CD4-positive, alpha-beta T cell (primary cell): Measurements from ENCODE around the gene CLDN11. TPM values are rescaled to one million over a fixed set of nuclear protein-coding genes. Genes with fewer than 3 reads are reported as not detected.

Experiments used
- ATAC-seq: fragments of 200-7000 bp; cut with Tn5 transposase; one replicate; pipeline ENCODE4 v1.10.0; 2022; ENCODE audit warnings: mild to moderate bottlenecking; ENCODE audit not compliant: poor library complexity
- CTCF ChIA-PET: fragments of 350-600 bp; sonication (Branson Sonifier 250); formaldehyde crosslinking; loops from one replicate; lab custom pipeline; 2021; ENCODE audit warnings: antibody characterized with exemption, inconsistent platforms; lab: Charles Lee
- POLR2A ChIA-PET: fragments of 350-600 bp; sonication (Branson Sonifier 250); formaldehyde crosslinking; loops from one replicate; lab custom pipeline; 2021; ENCODE audit warnings: antibody characterized with exemption, inconsistent platforms; lab: Charles Lee
- DNase-seq, 14 experiments: peaks; one replicate each; pipeline ENCODE4 v3.0.0-alpha.2; 2013 to 2020; ENCODE audit warnings: mixed read lengths in 2 of 14
- H3K27ac ChIP-seq, 2 donors: one replicate each; pipeline versions ENCODE4 v1.5.1 to v1.7.0; 2013; ENCODE audit warnings: low read length in 2 of 2, low read depth in 1 of 2, mild to moderate bottlenecking in 1 of 2
- H3K27me3 ChIP-seq, 2 experiments: 1 replicate in 1 of 2; 2 replicates in 1 of 2; pipeline versions ENCODE4 v1.6.1 to v1.7.0; 2013; ENCODE audit warnings: low read length in 2 of 2, control low read depth in 1 of 2, mild to moderate bottlenecking in 1 of 2, moderate library complexity in 1 of 2; ENCODE audit not compliant: insufficient read depth in 2 of 2, control insufficient read depth in 1 of 2
- H3K36me3 ChIP-seq: one replicate; pipeline ENCODE4 v1.6.1; 2013; ENCODE audit warnings: low read length, control low read depth; ENCODE audit not compliant: insufficient read depth
- H3K4me1 ChIP-seq: one replicate; pipeline ENCODE4 v1.6.1; 2013; ENCODE audit warnings: low read length, control low read depth; ENCODE audit not compliant: insufficient read depth
- H3K4me3 ChIP-seq: one replicate; pipeline ENCODE4 v1.5.1; 2013; ENCODE audit warnings: mild to moderate bottlenecking, low read length, moderate library complexity
- H3K9me3 ChIP-seq, 2 experiments: 1 replicate in 1 of 2; 2 replicates in 1 of 2; pipeline versions ENCODE4 v1.6.1 to v1.7.0; 2013; ENCODE audit warnings: low read length in 2 of 2, mild to moderate bottlenecking in 2 of 2, control low read depth in 1 of 2, moderate library complexity in 1 of 2; ENCODE audit not compliant: control insufficient read depth in 1 of 2, insufficient read depth in 1 of 2
- H3K27ac Mint-ChIP-seq: one replicate; pipeline ENCODE4 v1.8.0; 2020; ENCODE audit warnings: mixed read lengths
- H3K27me3 Mint-ChIP-seq: one replicate; pipeline ENCODE4 v1.8.0; 2021; ENCODE audit warnings: mixed read lengths
- H3K36me3 Mint-ChIP-seq: one replicate; pipeline ENCODE4 v1.8.0; 2021; ENCODE audit warnings: low read depth, mixed read lengths
- H3K4me1 Mint-ChIP-seq: one replicate; pipeline ENCODE4 v1.8.0; 2021; ENCODE audit warnings: low read depth, mixed read lengths
- H3K4me3 Mint-ChIP-seq: one replicate; pipeline ENCODE4 v1.8.0; 2020; ENCODE audit warnings: mild to moderate bottlenecking, mixed read lengths
- H3K9me3 Mint-ChIP-seq: one replicate; pipeline ENCODE4 v1.8.0; 2020; ENCODE audit warnings: mixed read lengths
- CTCF ChIP-seq: fragments of 200-600 bp; IDR thresholded peaks from one replicate; pipeline ENCODE4 v1.8.0; 2022; ENCODE audit warnings: antibody characterized with exemption, mild to moderate bottlenecking
- intact Hi-C, 2 experiments: fragments of 100-400 bp; cut with DNase I in 1 of 2; cut with micrococcal nuclease in 1 of 2; formaldehyde crosslinking; loops; one replicate each; pipeline versions ENCODE4 v1.15.1 to v1.9.0; 2023 to 2025; cut with DNase I, micrococcal nuclease
- total RNA-seq, 174 experiments: library from RNA in 2 of 174; stranded (reverse) in 2 of 174; gene quantifications; one replicate each; pipeline ENCODE4 v1.2.3 and lab custom pipeline; 2021 to 2026

Gene CLDN11
- total RNA-seq, 2 experiments from 2014 or later = not detected

DNA sequence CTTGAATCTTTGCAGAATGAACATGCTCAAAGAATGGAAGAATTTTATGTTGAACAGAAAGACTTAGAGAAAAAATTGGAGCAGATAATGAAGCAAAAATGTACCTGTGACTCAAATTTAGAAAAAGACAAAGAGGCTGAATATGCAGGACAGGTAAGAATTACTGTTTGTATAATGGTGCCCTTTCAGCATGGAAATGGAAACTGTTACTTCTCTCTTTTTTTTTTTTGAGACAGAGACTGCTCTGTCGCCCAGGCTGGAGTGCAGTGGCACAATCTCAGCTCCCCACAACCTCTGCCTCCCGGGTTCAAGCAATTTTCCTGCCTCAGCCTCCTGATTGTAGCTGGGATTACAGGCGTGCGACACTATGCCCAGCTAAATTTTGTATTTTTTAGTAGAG lies 27.6 kb upstream of the CLDN11 start:
- H3K36me3 Mint-ChIP-seq = peaks cover 80% of the 10 kb centered on the region
- ATAC-seq (no peak), DNase-seq (no peak)
- intact Hi-C loops = no loop called here
- ChIA-PET POLR2A (no interaction called here), CTCF (interaction anchor here (2.1 kb wide), 1 partner anchor 16 kb away, joined by 5 read pairs; no protein-coding TSS in a partner anchor)
- Histone ChIP-seq H3K4me3 (no peak overlapping the region), H3K9me3 (peaks cover 0 to 5% of the 10 kb centered on the region in 2 experiments), H3K27me3 (no peaks in the 10 kb centered on the region), H3K36me3 (peaks cover 35% of the 10 kb centered on the region), H3K27ac (no peak overlapping the region), H3K4me1 (no peaks in the 10 kb centered on the region)
- no peaks in the 10 kb centered on the region for H3K27me3 Mint-ChIP-seq
- no peak for TF ChIP-seq CTCF
- no peak overlapping the region for H3K4me3 Mint-ChIP-seq
- peaks cover 8% of the 10 kb centered on the region for H3K4me1 Mint-ChIP-seq
- no peaks in the 10 kb centered on the region for H3K9me3 Mint-ChIP-seq
- no peak overlapping the region for H3K27ac Mint-ChIP-seq

GRCh38 chr3:170397685-170398084 lies 21.0 kb upstream of the CLDN11 start:
- no peaks in the 10 kb centered on the region for H3K9me3 Mint-ChIP-seq
- TF ChIP-seq CTCF = no peak
- CTCF ChIA-PET = interaction anchor here (1.8 kb wide), 1 partner anchor 16 kb away, joined by 5 read pairs; no protein-coding TSS in a partner anchor
- no peak overlapping the region for H3K4me3 Mint-ChIP-seq
- DNase-seq (no peak), ATAC-seq (no peak)
- no peaks in the 10 kb centered on the region for H3K9me3 ChIP-seq
- no peak overlapping the region for H3K27ac Mint-ChIP-seq
- H3K27me3 ChIP-seq = no peaks in the 10 kb centered on the region
- no peak overlapping the region for H3K4me3 ChIP-seq
- no peak overlapping the region for H3K27ac ChIP-seq
- intact Hi-C loops = no loop called here
- peaks cover 20% of the 10 kb centered on the region for H3K36me3 Mint-ChIP-seq
- no peaks in the 10 kb centered on the region for H3K27me3 Mint-ChIP-seq
- H3K36me3 ChIP-seq = peaks cover under 1% of the 10 kb centered on the region
- peaks cover under 1% of the 10 kb centered on the region for H3K4me1 Mint-ChIP-seq
- POLR2A ChIA-PET = no interaction called here
- no peaks in the 10 kb centered on the region for H3K4me1 ChIP-seq

- CTCF ChIA-PET = no interaction called here
- H3K36me3 ChIP-seq = no peaks in the 10 kb centered on the region
- no peak overlapping the region for H3K27ac ChIP-seq
- no peaks in the 10 kb centered on the region for H3K4me1 ChIP-seq
- Mint-ChIP-seq H3K27me3 (no peaks in the 10 kb centered on the region), H3K36me3 (no peaks in the 10 kb centered on the region), H3K4me1 (no peaks in the 10 kb centered on the region), H3K9me3 (no peaks in the 10 kb centered on the region), H3K27ac (no peak overlapping the region), H3K4me3 (no peak overlapping the region)
- POLR2A ChIA-PET = no interaction called here
- ATAC-seq (no peak), DNase-seq (no peak)
- H3K9me3 ChIP-seq = no peaks in the 10 kb centered on the region
- intact Hi-C loops = no loop called here
- no peak overlapping the region for H3K4me3 ChIP-seq
- H3K27me3 ChIP-seq = no peaks in the 10 kb centered on the region
- TF ChIP-seq CTCF = no peak
Measured at GRCh38 chr3:170405101-170405500, 13.6 kb upstream of the CLDN11 start.
